Esophagus muscularis mucosa (tissue), 3 donors: Measurements from ENCODE around the gene ABHD8.

Experiments used
- CTCF ChIP-seq, 3 experiments: fragments of 200-600 bp in 2 of 3; fragments of 450-650 bp in 1 of 3; sonication (generic) in 2 of 3; IDR thresholded peaks; one replicate each; pipeline ENCODE4 v1.5.1; 2017 to 2019; ENCODE audit warnings: antibody characterized with exemption in 3 of 3, mild to moderate bottlenecking in 2 of 3, moderate library complexity in 1 of 3
- EP300 ChIP-seq: sonication (generic); formaldehyde crosslinking; IDR thresholded peaks from one replicate; pipeline ENCODE4 v1.6.1; 2017; ENCODE audit warnings: antibody characterized with exemption

GRCh38 chr19:17303940-17304267 is 679 bp upstream of the ABHD8 start:
- no peak for TF ChIP-seq CTCF (IDR thresholded peaks at IDR 0.05)
- TF ChIP-seq EP300, result no peak
